MCF 10A (cell line): Measurements from ENCODE around the gene CD151. TPM values are rescaled to one million over a fixed set of nuclear protein-coding genes. Genes with fewer than 3 reads are reported as not detected.

Experiments
- BruUV-seq: library from RNA; stranded (reverse); fragments of 400-500 nt; replicated peaks from 2 replicates; lab custom pipeline; 2021; lab: Mats Ljungman, UMichigan
- CTCF ChIA-PET: fragments of 300-600 bp; sonication (Branson Sonifier 250); formaldehyde crosslinking; extraction: SDS; loops from one replicate; lab custom pipeline; 2021; ENCODE audit warnings: antibody characterized with exemption, inconsistent platforms; lab: Yijun Ruan, JAX
- POLR2A ChIA-PET: fragments of 300-600, 350-650 bp; sonication (Branson Sonifier 250); formaldehyde crosslinking; extraction: SDS; loops from one replicate; lab custom pipeline; 2020; ENCODE audit warnings: antibody characterized with exemption, inconsistent platforms; lab: Yijun Ruan, JAX
- DNase-seq: peaks from one replicate; pipeline ENCODE4 v3.0.0-alpha.2; 2018; ENCODE audit not compliant: unreplicated experiment
- H3K27ac Mint-ChIP-seq: one replicate; pipeline ENCODE4 v1.8.0; 2022; ENCODE audit warnings: mild to moderate bottlenecking, low read depth, mixed read lengths; ENCODE audit not compliant: unreplicated experiment
- H3K27me3 Mint-ChIP-seq: one replicate; pipeline ENCODE4 v1.8.0; 2022; ENCODE audit warnings: mixed read lengths; ENCODE audit not compliant: insufficient read depth, unreplicated experiment
- H3K36me3 Mint-ChIP-seq: one replicate; pipeline ENCODE4 v1.8.0; 2022; ENCODE audit warnings: mild to moderate bottlenecking, moderate library complexity, mixed read lengths; ENCODE audit not compliant: insufficient read depth, unreplicated experiment
- H3K4me1 Mint-ChIP-seq: one replicate; pipeline ENCODE4 v1.8.0; 2022; ENCODE audit warnings: mixed read lengths; ENCODE audit not compliant: insufficient read depth, unreplicated experiment
- H3K4me3 Mint-ChIP-seq: one replicate; pipeline ENCODE4 v1.8.0; 2022; ENCODE audit warnings: mild to moderate bottlenecking, moderate library complexity, mixed read lengths; ENCODE audit not compliant: unreplicated experiment
- H3K9me3 Mint-ChIP-seq: one replicate; pipeline ENCODE4 v1.8.0; 2022; ENCODE audit warnings: mixed read lengths; ENCODE audit not compliant: unreplicated experiment
- intact Hi-C: fragments of 100-400 bp; cut with micrococcal nuclease; formaldehyde crosslinking; loops from 2 replicates; pipeline ENCODE4 v1.14.1; 2022
- total RNA-seq: library from RNA; stranded (reverse); gene quantifications from 2 replicates; pipeline ENCODE4 v1.2.3, GENCODE V29; 2022
- TF ChIP-seq, protein P1 (sequence below): fragments of 200-600 bp; IDR thresholded peaks from one replicate; pipeline ENCODE4 v1.8.0; 2022; ENCODE audit warnings: antibody characterized with exemption, mild to moderate bottlenecking; ENCODE audit not compliant: unreplicated experiment

Gene CD151
- total RNA-seq, 1 experiment from 2014 or later = 412 TPM

GRCh38 chr11:876545-876944 lies 43.8 kb downstream of the CD151 start:
- Mint-ChIP-seq H3K9me3 (no peaks in the 10 kb centered on the region), H3K4me3 (no peak overlapping the region), H3K27ac (no peak overlapping the region), H3K36me3 (peaks cover 38% of the 10 kb centered on the region), H3K4me1 (no peaks in the 10 kb centered on the region), H3K27me3 (no peaks in the 10 kb centered on the region)
- no TSS peak for BruUV-seq
- ChIA-PET POLR2A (interaction anchor here (0.6 to 1.5 kb wide), 3 partner anchors 9 to 683 kb away, joined by 3 to 4 read pairs (median 3); partner anchors contain the start of gene CHID1), CTCF (interaction anchor here (0.6 kb wide), 3 partner anchors 51 to 1312 kb away, joined by 3 to 4 read pairs (median 3); no protein-coding TSS in a partner anchor)
- DNase-seq = no peak
- TF ChIP-seq, protein P1, sequence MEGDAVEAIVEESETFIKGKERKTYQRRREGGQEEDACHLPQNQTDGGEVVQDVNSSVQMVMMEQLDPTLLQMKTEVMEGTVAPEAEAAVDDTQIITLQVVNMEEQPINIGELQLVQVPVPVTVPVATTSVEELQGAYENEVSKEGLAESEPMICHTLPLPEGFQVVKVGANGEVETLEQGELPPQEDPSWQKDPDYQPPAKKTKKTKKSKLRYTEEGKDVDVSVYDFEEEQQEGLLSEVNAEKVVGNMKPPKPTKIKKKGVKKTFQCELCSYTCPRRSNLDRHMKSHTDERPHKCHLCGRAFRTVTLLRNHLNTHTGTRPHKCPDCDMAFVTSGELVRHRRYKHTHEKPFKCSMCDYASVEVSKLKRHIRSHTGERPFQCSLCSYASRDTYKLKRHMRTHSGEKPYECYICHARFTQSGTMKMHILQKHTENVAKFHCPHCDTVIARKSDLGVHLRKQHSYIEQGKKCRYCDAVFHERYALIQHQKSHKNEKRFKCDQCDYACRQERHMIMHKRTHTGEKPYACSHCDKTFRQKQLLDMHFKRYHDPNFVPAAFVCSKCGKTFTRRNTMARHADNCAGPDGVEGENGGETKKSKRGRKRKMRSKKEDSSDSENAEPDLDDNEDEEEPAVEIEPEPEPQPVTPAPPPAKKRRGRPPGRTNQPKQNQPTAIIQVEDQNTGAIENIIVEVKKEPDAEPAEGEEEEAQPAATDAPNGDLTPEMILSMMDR = no peak
- intact Hi-C loops = no loop called here

DNA sequence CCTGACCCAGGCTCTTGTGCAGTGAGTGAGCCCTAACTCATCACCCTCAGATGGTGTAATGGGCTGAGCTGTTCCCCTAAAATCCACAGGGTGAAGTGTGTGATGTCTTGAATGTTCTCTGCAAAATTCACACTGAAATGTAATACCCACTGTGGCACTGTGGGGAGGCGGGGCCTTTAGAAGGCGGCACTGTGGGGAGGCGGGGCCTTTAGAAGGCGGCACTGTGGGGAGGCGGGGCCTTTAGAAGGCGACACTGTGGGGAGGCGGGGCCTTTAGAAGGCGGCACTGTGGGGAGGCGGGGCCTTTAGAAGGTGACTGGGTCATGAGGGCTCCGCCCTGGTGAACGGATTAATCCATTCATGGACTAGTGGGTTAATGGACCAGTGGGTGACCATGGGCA lies 44.8 kb downstream of the CD151 start:
- intact Hi-C loops = no loop called here
- CTCF ChIA-PET = interaction anchor here (0.6 to 0.8 kb wide), 2 partner anchors 31 to 39 kb away, joined by 3 read pairs; no protein-coding TSS in a partner anchor
- Mint-ChIP-seq H3K4me3 (no peak overlapping the region), H3K4me1 (no peaks in the 10 kb centered on the region), H3K27me3 (no peaks in the 10 kb centered on the region), H3K27ac (no peak overlapping the region), H3K9me3 (no peaks in the 10 kb centered on the region), H3K36me3 (peaks cover 38% of the 10 kb centered on the region)
- no TSS peak for BruUV-seq
- DNase-seq = no peak
- POLR2A ChIA-PET = interaction anchor here (1.4 kb wide), 1 partner anchor 10 kb away, joined by 4 read pairs; no protein-coding TSS in a partner anchor
- TF ChIP-seq, protein P1 = no peak

GRCh38 chr11:880447-880846 lies 47.7 kb downstream of the CD151 start:
- BruUV-seq = no TSS peak
- Mint-ChIP-seq H3K27ac (no peak overlapping the region), H3K4me1 (no peaks in the 10 kb centered on the region), H3K4me3 (no peak overlapping the region), H3K9me3 (no peaks in the 10 kb centered on the region), H3K27me3 (no peaks in the 10 kb centered on the region), H3K36me3 (peaks cover 22% of the 10 kb centered on the region)
- ChIA-PET CTCF (interaction anchor here (0.6 kb wide), 1 partner anchor 185 kb away, joined by 4 read pairs; the partner anchor contains the start of gene TMEM80), POLR2A (no interaction called here)
- DNase-seq = no peak
- intact Hi-C loops = no loop called here
- TF ChIP-seq, protein P1 = no peak

GRCh38 chr11:882596-882995 lies 49.8 kb downstream of the CD151 start:
- BruUV-seq = no TSS peak
- intact Hi-C loops = no loop called here
- H3K9me3 Mint-ChIP-seq = no peaks in the 10 kb centered on the region
- ChIA-PET CTCF (no interaction called here), POLR2A (no interaction called here)
- no peak overlapping the region for H3K27ac Mint-ChIP-seq
- no peaks in the 10 kb centered on the region for H3K27me3 Mint-ChIP-seq
- DNase-seq = no peak
- no peak overlapping the region for H3K4me3 Mint-ChIP-seq
- H3K36me3 Mint-ChIP-seq = peaks cover 34% of the 10 kb centered on the region
- no peaks in the 10 kb centered on the region for H3K4me1 Mint-ChIP-seq
- TF ChIP-seq, protein P1 = no peak
